SK-N-SH (cell line): Measurements from ENCODE around the gene NAT9. TPM values are rescaled to one million over a fixed set of nuclear protein-coding genes. Genes with fewer than 3 reads are reported as not detected.

Experiments
- CTCF ChIA-PET: fragments of 300-600, 350-600 bp; formaldehyde crosslinking; extraction: SDS; loops from one replicate; lab custom pipeline; 2021; lab: Yijun Ruan, JAX
- POLR2A ChIA-PET: fragments of 350-600 bp; sonication (Branson Sonifier 250); formaldehyde crosslinking; extraction: SDS; loops from one replicate; lab custom pipeline; 2020; ENCODE audit warnings: antibody characterized with exemption, inconsistent platforms; lab: Yijun Ruan, JAX
- DNase-seq: peaks from one replicate; pipeline ENCODE4 v3.0.0; 2012
- H2AFZ ChIP-seq: fragments of 200-600 bp; sonication (generic); 2 replicates; pipeline ENCODE4 v1.8.1; 2016; ENCODE audit warnings: antibody characterized with exemption, mild to moderate bottlenecking, low read depth
- H3F3A ChIP-seq: fragments of 200-600 bp; sonication (generic); replicated peaks from 2 replicates; pipeline ENCODE3; 2016; ENCODE audit warnings: antibody characterized with exemption, mild to moderate bottlenecking; ENCODE audit not compliant: insufficient read depth
- H3K27ac ChIP-seq, 2 experiments: fragments of 200-500 bp in 1 of 2; fragments of 200-600 bp in 1 of 2; sonication (Bioruptor generic) in 1 of 2; sonication (generic), shearing (Covaris generic) in 1 of 2; 2 replicates each; pipeline versions ENCODE4 v1.5.1 to v1.6.1; 2014 to 2016; ENCODE audit warnings: low read depth in 2 of 2, inconsistent platforms in 1 of 2, low read length in 1 of 2, mild to moderate bottlenecking in 1 of 2, mixed read lengths in 1 of 2
- H3K27me3 ChIP-seq: fragments of 200-600 bp; sonication (generic), shearing (Covaris generic); 2 replicates; pipeline ENCODE4 v1.6.1; 2016; ENCODE audit warnings: mixed run types; ENCODE audit not compliant: insufficient read depth
- H3K36me3 ChIP-seq, 2 experiments: fragments of 200-500 bp in 1 of 2; fragments of 200-600 bp in 1 of 2; sonication (Bioruptor generic) in 1 of 2; sonication (generic) in 1 of 2; replicated peaks in 1 of 2; 2 replicates each; pipeline versions ENCODE3 to v1.5.1; 2014 to 2016; ENCODE audit warnings: low read length in 1 of 2, mild to moderate bottlenecking in 1 of 2; ENCODE audit not compliant: insufficient read depth in 2 of 2, control insufficient read depth in 1 of 2
- H3K4me1 ChIP-seq, 2 experiments: fragments of 200-500 bp in 1 of 2; fragments of 200-600 bp in 1 of 2; sonication (Bioruptor generic) in 1 of 2; sonication (generic), shearing (Covaris generic) in 1 of 2; 2 replicates each; pipeline versions ENCODE4 v1.5.1 to v1.6.1; 2014 to 2016; ENCODE audit warnings: low read depth in 1 of 2, low read length in 1 of 2, mixed run types in 1 of 2; ENCODE audit not compliant: insufficient read depth in 2 of 2, control insufficient read depth in 1 of 2
- H3K4me2 ChIP-seq: fragments of 200-600 bp; sonication (generic), shearing (Covaris generic); 2 replicates; pipeline ENCODE4 v1.6.1; 2017; ENCODE audit warnings: mixed run types
- H3K4me3 ChIP-seq, 2 experiments: fragments of 200-500 bp in 1 of 2; fragments of 200-600 bp in 1 of 2; sonication (Bioruptor generic) in 1 of 2; sonication (generic), shearing (Covaris generic) in 1 of 2; 2 replicates each; pipeline versions ENCODE4 v1.5.1 to v1.8.1; 2014 to 2016; ENCODE audit warnings: low read depth in 2 of 2, inconsistent platforms in 1 of 2, low read length in 1 of 2, mild to moderate bottlenecking in 1 of 2, mixed read lengths in 1 of 2, moderate library complexity in 1 of 2
- H3K79me2 ChIP-seq: fragments of 200-600 bp; sonication (generic); 2 replicates; pipeline ENCODE4 v1.8.1; 2017; ENCODE audit warnings: mild to moderate bottlenecking; ENCODE audit not compliant: insufficient read depth
- H3K9ac ChIP-seq: fragments of 200-600 bp; sonication (generic); 2 replicates; pipeline ENCODE4 v1.6.1; 2017; ENCODE audit warnings: mixed run types
- H3K9me2 ChIP-seq: fragments of 200-600 bp; sonication (generic); 2 replicates; pipeline ENCODE4 v1.6.1; 2017; ENCODE audit warnings: mixed run types
- H3K9me3 ChIP-seq: fragments of 200-600 bp; sonication (generic); 2 replicates; pipeline ENCODE4 v1.6.1; 2017; ENCODE audit warnings: mixed run types, mild to moderate bottlenecking, moderate library complexity
- H4K20me1 ChIP-seq: fragments of 200-600 bp; sonication (generic); 2 replicates; pipeline ENCODE4 v1.6.1; 2017; ENCODE audit warnings: mild to moderate bottlenecking, mixed run types; ENCODE audit not compliant: insufficient read depth
- CHD2 ChIP-seq: fragments of 150-350 bp; IDR thresholded peaks from 2 replicates; pipeline ENCODE4 v1.6.1; 2018; ENCODE audit warnings: low read length; ENCODE audit not compliant: partially characterized antibody
- CTCF ChIP-seq: fragments of 200-600 bp; sonication (generic); IDR thresholded peaks from 2 replicates; pipeline ENCODE4 v1.6.1; 2017; ENCODE audit warnings: antibody characterized with exemption, mild to moderate bottlenecking, moderate library complexity
- EP300 ChIP-seq, 2 experiments: IDR thresholded peaks; 2 replicates each; pipeline versions ENCODE4 v1.4.0 to v1.6.1; 2012; ENCODE audit warnings: borderline replicate concordance in 1 of 2, low read depth in 1 of 2, low read length in 1 of 2
- EZH2phosphoT487 ChIP-seq: fragments of 200-600 bp; sonication (generic); IDR thresholded peaks from 2 replicates; pipeline ENCODE4 v1.6.1; 2017; ENCODE audit warnings: low read depth, mixed run types, mild to moderate bottlenecking, antibody characterized with exemption, moderate library complexity, borderline replicate concordance
- FOSL2 ChIP-seq: IDR thresholded peaks from 2 replicates; pipeline ENCODE4 v1.4.0; 2012; ENCODE audit warnings: low read depth, mild to moderate bottlenecking, moderate library complexity, borderline replicate concordance
- FOXM1 ChIP-seq: IDR thresholded peaks from 2 replicates; pipeline ENCODE4 v1.4.0; 2012; ENCODE audit warnings: low read depth, mild to moderate bottlenecking
- GATA2 ChIP-seq: sonication (generic); formaldehyde crosslinking; IDR thresholded peaks from 2 replicates; pipeline ENCODE4 v1.5.0; 2020; ENCODE audit warnings: mild to moderate bottlenecking, missing genetic modification reagents
- MEF2A ChIP-seq: IDR thresholded peaks from 2 replicates; pipeline ENCODE4 v1.4.0; 2012; ENCODE audit warnings: low read depth, borderline replicate concordance
- NRF1 ChIP-seq: IDR thresholded peaks from 2 replicates; pipeline ENCODE4 v1.6.1; 2012; ENCODE audit warnings: low read depth, mild to moderate bottlenecking, low read length
- PBX3 ChIP-seq: IDR thresholded peaks from 2 replicates; pipeline ENCODE4; 2012
- RAD21 ChIP-seq: IDR thresholded peaks from 2 replicates; pipeline ENCODE4 v1.6.1; 2012; ENCODE audit warnings: mild to moderate bottlenecking, low read length
- RCOR1 ChIP-seq: fragments of 150-350 bp; IDR thresholded peaks from 2 replicates; pipeline ENCODE4 v1.6.1; 2017; ENCODE audit warnings: antibody characterized with exemption, low read length
- RXRA ChIP-seq: IDR thresholded peaks from 2 replicates; pipeline ENCODE4 v1.4.0; 2012; ENCODE audit warnings: low read depth, mild to moderate bottlenecking, borderline replicate concordance
- SIN3A ChIP-seq: IDR thresholded peaks from 2 replicates; pipeline ENCODE4 v1.6.1; 2012; ENCODE audit warnings: low read depth, mild to moderate bottlenecking, low read length, moderate library complexity, borderline replicate concordance
- TAF1 ChIP-seq: IDR thresholded peaks from 2 replicates; pipeline ENCODE4 v1.6.1; 2012; ENCODE audit warnings: low read depth, mild to moderate bottlenecking, low read length, moderate library complexity, borderline replicate concordance
- TEAD4 ChIP-seq: IDR thresholded peaks from 2 replicates; pipeline ENCODE4 v1.4.0; 2012; ENCODE audit warnings: mild to moderate bottlenecking, borderline replicate concordance; ENCODE audit not compliant: insufficient read depth
- YY1 ChIP-seq: IDR thresholded peaks from 2 replicates; pipeline ENCODE4 v1.4.0; 2012; ENCODE audit warnings: low read depth, mild to moderate bottlenecking
- ZBTB33 ChIP-seq: IDR thresholded peaks from 2 replicates; pipeline ENCODE4 v1.4.0; 2012; ENCODE audit warnings: low read depth, borderline replicate concordance
- WGBS: methylation state at CpG from one replicate; pipeline ENCODE4 v1.1.6; 2017; ENCODE audit warnings: low lambda C conversion rate; 5-methylcytosine and 5-hydroxymethylcytosine counted together
- polyA plus RNA-seq, 3 experiments: library from polyadenylated mRNA; depleted of rRNA; stranded (reverse); fragments of >200 nt; gene quantifications; 2 replicates each; pipeline ENCODE4 v1.2.3, GENCODE V29; 2012

Gene NAT9
- polyA plus RNA-seq, 1 of the 3 experiments (the other 2 are of a cell fraction), result 117 TPM

- no peak for TF ChIP-seq EZH2phosphoT487
- TF ChIP-seq EP300 (IDR thresholded peaks at IDR 0.05; ENCODE audit: borderline replicate concordance in 1 of 2, low read depth in 1 of 2, low read length in 1 of 2), result no peak
- TF ChIP-seq FOXM1, result no peak
- no peak for TF ChIP-seq RXRA
- TF ChIP-seq MEF2A, result no peak
These were observed 1.9 kb upstream of the NAT9 start (continued) for GRCh38 chr17:74777901-74778515.

- DNase-seq, result no peak
- POLR2A ChIA-PET, result interaction anchor here (0.6 to 2.1 kb wide), 4 partner anchors 10 to 227 kb away, joined by 4 to 17 read pairs (median 6); partner anchors contain the start of gene FDXR
- peaks cover 18% of the 10 kb centered on the region for H3F3A ChIP-seq
- H3K4me1 ChIP-seq, result peaks cover 13 to 16% of the 10 kb centered on the region in 2 experiments; a peak in 3 of 4 replicates
- H4K20me1 ChIP-seq, result peaks cover 8% of the 10 kb centered on the region
- CTCF ChIA-PET, result interaction anchor here (0.6 to 98.1 kb wide), 11 partner anchors 14 to 288 kb away, joined by 3 to 3869 read pairs (median 8); partner anchors contain the start of genes FDXR, GRIN2C, NHERF1 and RAB37
- TF ChIP-seq YY1, result no peak
- no peak for TF ChIP-seq SIN3A
- no peak for TF ChIP-seq EP300 (IDR thresholded peaks at IDR 0.05; ENCODE audit: borderline replicate concordance in 1 of 2, low read depth in 1 of 2, low read length in 1 of 2)
- TF ChIP-seq CTCF, result no peak
- no peak for TF ChIP-seq MEF2A
- TF ChIP-seq RAD21, result no peak
- H3K9ac ChIP-seq, result peak overlapping the region; percentile 66
- peak overlapping the region; percentile 96 for H3K4me2 ChIP-seq
- H3K27ac ChIP-seq, result no peak overlapping the region
- H3K4me3 ChIP-seq, result peak overlapping the region; percentile 87 to 90
- no peaks in the 10 kb centered on the region for H3K9me3 ChIP-seq
- H3K36me3 ChIP-seq, result peaks cover 23 to 31% of the 10 kb centered on the region in 2 experiments
- H3K79me2 ChIP-seq, result peaks cover 54% of the 10 kb centered on the region
- 33% methylated on average over 10 of the region's 10 CpGs for WGBS
- peak overlapping the region; percentile 12; the same call in 1 of the 2 replicates for H2AFZ ChIP-seq
- H3K27me3 ChIP-seq, result no peaks in the 10 kb centered on the region
- no peaks in the 10 kb centered on the region for H3K9me2 ChIP-seq
These were observed 845 bp upstream of the NAT9 start for GRCh38 chr17:74776990-74777389.

GRCh38 chr17:74775409-74776043 lies 619 bp downstream of the NAT9 start:
- H3F3A ChIP-seq, result peaks cover 24% of the 10 kb centered on the region
- H3K36me3 ChIP-seq, result peaks cover 30 to 45% of the 10 kb centered on the region in 2 experiments
- no peaks in the 10 kb centered on the region for H3K27me3 ChIP-seq
- 35% methylated on average over 12 of the region's 12 CpGs for WGBS
- H3K79me2 ChIP-seq, result peaks cover 54% of the 10 kb centered on the region
- H3K9me3 ChIP-seq, result no peaks in the 10 kb centered on the region
- H3K27ac ChIP-seq, result peak overlapping the region; percentile 72 to 81
- H3K9ac ChIP-seq, result peak overlapping the region; percentile 90
- H3K4me2 ChIP-seq, result peak overlapping the region; percentile 96
- peak overlapping the region; percentile 85 for H2AFZ ChIP-seq
- ChIA-PET CTCF (interaction anchor here (1.1 to 98.1 kb wide), 9 partner anchors 16 to 118 kb away, joined by 3 to 3869 read pairs (median 11); partner anchors contain the start of genes FDXR, GRIN2C, NHERF1 and RAB37), POLR2A (interaction anchor here (0.9 to 2.1 kb wide), 6 partner anchors 8 to 98 kb away, joined by 3 to 17 read pairs (median 6); partner anchors contain the start of genes FDXR and NHERF1)
- DNase-seq, result no peak
- H3K9me2 ChIP-seq, result no peaks in the 10 kb centered on the region
- peaks cover 8% of the 10 kb centered on the region for H4K20me1 ChIP-seq
- peaks cover 13 to 16% of the 10 kb centered on the region in 2 experiments; a peak in 3 of 4 replicates for H3K4me1 ChIP-seq
- peak overlapping the region; percentile 87 to 90 for H3K4me3 ChIP-seq
- TF ChIP-seq NRF1 (no peak), YY1 (no peak), ZBTB33 (no peak), RAD21 (no peak), GATA2 (no peak), PBX3 (no peak), TAF1 (no peak), RCOR1 (no peak), RXRA (no peak), FOSL2 (no peak), FOXM1 (no peak), CHD2 (no peak), TEAD4 (no peak)
